Panc1 (cell line): Measurements from ENCODE around the gene NDST1.

Experiments used
- CTCF ChIP-seq: fragments of 450-650 bp; IDR thresholded peaks from 2 replicates; pipeline ENCODE4 v1.5.1; 2017; ENCODE audit warnings: mild to moderate bottlenecking
- POLR2AphosphoS5 ChIP-seq: IDR thresholded peaks from 2 replicates; pipeline ENCODE4 v1.6.1; 2012; ENCODE audit warnings: mild to moderate bottlenecking, low read depth, low read length, moderate library complexity
- REST ChIP-seq, 2 experiments: IDR thresholded peaks; 2 replicates each; pipeline ENCODE4 v1.6.1; 2011 to 2012; ENCODE audit warnings: low read depth in 2 of 2, control low read depth in 1 of 2, low read length in 1 of 2, mild to moderate bottlenecking in 1 of 2, moderate library complexity in 1 of 2; ENCODE audit not compliant: insufficient read depth in 1 of 2
- SIN3A ChIP-seq: IDR thresholded peaks from 2 replicates; pipeline ENCODE4 v1.6.1; 2012; ENCODE audit warnings: low read depth, mild to moderate bottlenecking, low read length, moderate library complexity, borderline replicate concordance; ENCODE audit not compliant: insufficient read depth
- TCF7L2 ChIP-seq: IDR thresholded peaks from 2 replicates; pipeline ENCODE4 v1.6.1; 2011; ENCODE audit warnings: mild to moderate bottlenecking, low read depth, low read length, inconsistent platforms

- no peak for TF ChIP-seq CTCF
- TF ChIP-seq SIN3A = no peak
- TF ChIP-seq REST (IDR thresholded peaks at IDR 0.05; ENCODE audit: insufficient read depth in 1 of 2, low read depth in 2 of 2, low read length in 1 of 2) = no peak
- TF ChIP-seq POLR2AphosphoS5 = no peak
- no peak for TF ChIP-seq TCF7L2
Observed at GRCh38 chr5:150587856-150588595, 80.1 kb downstream of the NDST1 start.
